Activated B cell treated with CpG ODN at 0.5 μM for 24 hours (primary cell): Measurements from ENCODE around the gene OBSCN. TPM values are rescaled to one million over a fixed set of nuclear protein-coding genes. Genes with fewer than 3 reads are reported as not detected.
"Not testable (repeated sequence)": the region's sequence is repeated elsewhere in the genome, so short reads cannot be mapped to it uniquely, and the experiment has no call there.

Experiments used
- ATAC-seq: fragments of 200-7000 bp; cut with Tn5 transposase; one replicate; pipeline ENCODE4 v1.10.0; 2021; ENCODE audit warnings: low read depth, mild to moderate bottlenecking, moderate library complexity
- CTCF ChIA-PET: fragments of 350-600 bp; sonication (Branson Sonifier 250); formaldehyde crosslinking; loops from one replicate; lab custom pipeline; 2021; ENCODE audit warnings: antibody characterized with exemption; lab: Charles Lee
- POLR2A ChIA-PET: fragments of 350-600 bp; sonication (Branson Sonifier 250); formaldehyde crosslinking; loops from one replicate; lab custom pipeline; 2021; ENCODE audit warnings: antibody characterized with exemption; lab: Charles Lee
- DNase-seq: peaks from one replicate; pipeline ENCODE4 v3.0.0; 2022
- H3K27ac Mint-ChIP-seq: one replicate; pipeline ENCODE4 v1.8.0; 2020; ENCODE audit warnings: mixed read lengths
- H3K27me3 Mint-ChIP-seq: one replicate; pipeline ENCODE4 v1.8.0; 2021; ENCODE audit warnings: mixed read lengths
- H3K36me3 Mint-ChIP-seq: one replicate; pipeline ENCODE4 v1.8.0; 2021; ENCODE audit warnings: low read depth, mixed read lengths
- H3K4me1 Mint-ChIP-seq: one replicate; pipeline ENCODE4 v1.8.0; 2021; ENCODE audit warnings: mixed read lengths
- H3K4me3 Mint-ChIP-seq: one replicate; pipeline ENCODE4 v1.8.0; 2020; ENCODE audit warnings: mild to moderate bottlenecking, mixed read lengths
- H3K9me3 Mint-ChIP-seq: one replicate; pipeline ENCODE4 v1.8.0; 2020; ENCODE audit warnings: mixed read lengths
- intact Hi-C: fragments of 100-400 bp; cut with micrococcal nuclease; formaldehyde crosslinking; loops from one replicate; pipeline ENCODE4 v1.15.1; 2024
- total RNA-seq: library from RNA; stranded (reverse); gene quantifications from 2 replicates; pipeline ENCODE4 v1.2.3, GENCODE V29; 2022
- TF ChIP-seq, protein P1 (sequence below): fragments of 200-600 bp; IDR thresholded peaks from one replicate; pipeline ENCODE4 v1.8.0; 2022; ENCODE audit warnings: antibody characterized with exemption, mild to moderate bottlenecking

Gene OBSCN
- total RNA-seq, 1 donor from 2014 or later = 19.8 TPM

DNA sequence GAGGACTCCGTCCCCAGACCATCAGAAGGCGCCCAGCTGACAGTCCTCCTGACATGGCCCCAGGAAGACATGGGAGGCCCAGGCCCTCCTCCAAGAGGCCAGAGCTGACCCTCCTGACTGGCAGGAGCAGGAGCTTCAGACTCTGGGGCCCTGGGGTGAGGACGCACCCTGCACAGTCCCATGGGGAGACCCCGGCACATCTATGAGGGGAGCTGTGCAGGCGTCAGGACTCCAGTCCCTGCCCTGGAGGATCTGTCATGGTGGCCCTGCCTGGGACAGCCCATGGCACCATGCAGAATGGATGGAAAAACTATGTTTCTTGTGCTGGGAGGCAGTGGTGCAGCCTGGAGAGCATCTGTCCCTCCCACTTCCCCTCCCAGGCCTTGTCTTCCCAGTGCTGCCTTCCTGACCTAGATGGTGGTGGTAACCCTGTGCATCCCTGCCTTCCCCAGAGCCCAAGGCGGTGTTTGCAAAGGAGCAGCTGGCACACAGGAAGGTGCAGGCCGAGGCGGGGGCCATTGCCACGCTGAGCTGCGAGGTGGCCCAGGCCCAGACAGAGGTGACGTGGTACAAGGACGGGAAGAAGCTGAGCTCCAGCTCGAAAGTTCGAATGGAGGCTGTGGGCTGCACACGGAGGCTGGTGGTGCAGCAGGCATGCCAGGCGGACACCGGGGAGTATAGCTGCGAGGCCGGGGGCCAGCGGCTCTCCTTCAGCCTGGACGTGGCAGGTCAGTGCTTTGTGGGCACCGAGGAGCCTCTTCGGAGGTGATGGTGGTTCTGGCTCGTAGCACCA is 41.9 kb downstream of the OBSCN start:
- peaks cover 12% of the 10 kb centered on the region for H3K9me3 Mint-ChIP-seq
- intact Hi-C loops = no loop called here
- no peak overlapping the region for H3K4me3 Mint-ChIP-seq
- peaks cover 53% of the 10 kb centered on the region for H3K36me3 Mint-ChIP-seq
- TF ChIP-seq, protein P1, sequence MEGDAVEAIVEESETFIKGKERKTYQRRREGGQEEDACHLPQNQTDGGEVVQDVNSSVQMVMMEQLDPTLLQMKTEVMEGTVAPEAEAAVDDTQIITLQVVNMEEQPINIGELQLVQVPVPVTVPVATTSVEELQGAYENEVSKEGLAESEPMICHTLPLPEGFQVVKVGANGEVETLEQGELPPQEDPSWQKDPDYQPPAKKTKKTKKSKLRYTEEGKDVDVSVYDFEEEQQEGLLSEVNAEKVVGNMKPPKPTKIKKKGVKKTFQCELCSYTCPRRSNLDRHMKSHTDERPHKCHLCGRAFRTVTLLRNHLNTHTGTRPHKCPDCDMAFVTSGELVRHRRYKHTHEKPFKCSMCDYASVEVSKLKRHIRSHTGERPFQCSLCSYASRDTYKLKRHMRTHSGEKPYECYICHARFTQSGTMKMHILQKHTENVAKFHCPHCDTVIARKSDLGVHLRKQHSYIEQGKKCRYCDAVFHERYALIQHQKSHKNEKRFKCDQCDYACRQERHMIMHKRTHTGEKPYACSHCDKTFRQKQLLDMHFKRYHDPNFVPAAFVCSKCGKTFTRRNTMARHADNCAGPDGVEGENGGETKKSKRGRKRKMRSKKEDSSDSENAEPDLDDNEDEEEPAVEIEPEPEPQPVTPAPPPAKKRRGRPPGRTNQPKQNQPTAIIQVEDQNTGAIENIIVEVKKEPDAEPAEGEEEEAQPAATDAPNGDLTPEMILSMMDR = no peak
- CTCF ChIA-PET = no interaction called here
- POLR2A ChIA-PET = no interaction called here
- H3K27me3 Mint-ChIP-seq = no peaks in the 10 kb centered on the region
- no peak overlapping the region for H3K27ac Mint-ChIP-seq
- ATAC-seq (no peak), DNase-seq (no peak)
- H3K4me1 Mint-ChIP-seq = no peaks in the 10 kb centered on the region

DNA sequence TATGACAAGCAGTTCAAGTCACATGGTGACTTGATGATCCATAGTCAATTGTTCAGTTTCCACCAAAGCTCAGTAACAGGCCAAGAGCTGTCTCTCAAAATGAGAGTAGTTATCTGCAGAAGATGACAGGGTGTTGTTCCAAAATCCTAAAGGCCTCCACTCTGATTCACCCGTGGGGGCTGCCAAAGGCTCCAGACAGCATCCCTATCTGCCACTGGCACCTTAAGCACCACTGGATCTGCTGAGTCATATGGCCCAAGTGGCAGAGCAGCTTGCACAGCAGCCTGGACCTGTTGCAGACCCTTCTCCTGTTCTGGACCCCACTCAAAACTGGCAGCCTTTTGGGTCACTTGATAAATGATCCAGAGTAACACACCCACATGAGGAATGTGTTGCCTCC is 44.6 kb downstream of the OBSCN start:
- not testable (repeated sequence) for H3K9me3 Mint-ChIP-seq, H3K27me3 Mint-ChIP-seq, H3K4me1 Mint-ChIP-seq

GRCh38 chr1:228256626-228257375 is 49.0 kb downstream of the OBSCN start:
- Mint-ChIP-seq H3K9me3 (peaks cover 2% of the 10 kb centered on the region), H3K4me1 (no peaks in the 10 kb centered on the region), H3K36me3 (peaks cover 19% of the 10 kb centered on the region), H3K27ac (no peak overlapping the region), H3K4me3 (no peak overlapping the region), H3K27me3 (no peaks in the 10 kb centered on the region)
- ATAC-seq = no peak
- ChIA-PET POLR2A (no interaction called here), CTCF (no interaction called here)
- intact Hi-C loops = no loop called here
- DNase-seq = no peak
- TF ChIP-seq, protein P1 = no peak

More for the DNA sequence above, 44.6 kb downstream of the OBSCN start:
- CTCF ChIA-PET, POLR2A ChIA-PET, intact Hi-C loops, H3K4me3 Mint-ChIP-seq, DNase-seq, ATAC-seq, H3K27ac Mint-ChIP-seq: not testable (repeated sequence)
- H3K36me3 Mint-ChIP-seq = peaks cover 27% of the 10 kb centered on the region

DNA sequence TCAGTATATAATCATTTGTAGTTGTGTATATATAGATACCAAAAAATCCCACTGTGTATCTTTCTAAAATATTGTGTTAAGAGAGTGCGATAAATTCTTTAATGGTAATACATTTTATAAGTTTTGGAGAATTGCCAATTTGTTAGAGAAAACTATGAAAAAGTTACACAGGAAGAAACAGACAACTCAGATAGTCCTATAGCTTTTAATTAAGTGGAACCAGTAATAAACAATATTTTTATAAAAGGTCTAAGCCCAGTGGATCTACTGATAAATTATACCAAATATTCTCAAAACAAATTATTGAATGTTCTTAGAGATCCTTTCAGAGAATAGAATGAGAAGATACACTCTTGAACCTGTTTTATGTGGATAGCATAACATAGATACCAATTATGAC is 50.6 kb downstream of the OBSCN start:
- intact Hi-C loops = no loop called here
- peaks cover 6% of the 10 kb centered on the region for H3K9me3 Mint-ChIP-seq
- peaks cover 14% of the 10 kb centered on the region for H3K36me3 Mint-ChIP-seq
- ATAC-seq (no peak), DNase-seq (no peak)
- ChIA-PET POLR2A (no interaction called here), CTCF (no interaction called here)
- no peaks in the 10 kb centered on the region for H3K4me1 Mint-ChIP-seq
- no peak overlapping the region for H3K27ac Mint-ChIP-seq
- H3K4me3 Mint-ChIP-seq = no peak overlapping the region
- TF ChIP-seq, protein P1 = no peak
- no peaks in the 10 kb centered on the region for H3K27me3 Mint-ChIP-seq

DNA sequence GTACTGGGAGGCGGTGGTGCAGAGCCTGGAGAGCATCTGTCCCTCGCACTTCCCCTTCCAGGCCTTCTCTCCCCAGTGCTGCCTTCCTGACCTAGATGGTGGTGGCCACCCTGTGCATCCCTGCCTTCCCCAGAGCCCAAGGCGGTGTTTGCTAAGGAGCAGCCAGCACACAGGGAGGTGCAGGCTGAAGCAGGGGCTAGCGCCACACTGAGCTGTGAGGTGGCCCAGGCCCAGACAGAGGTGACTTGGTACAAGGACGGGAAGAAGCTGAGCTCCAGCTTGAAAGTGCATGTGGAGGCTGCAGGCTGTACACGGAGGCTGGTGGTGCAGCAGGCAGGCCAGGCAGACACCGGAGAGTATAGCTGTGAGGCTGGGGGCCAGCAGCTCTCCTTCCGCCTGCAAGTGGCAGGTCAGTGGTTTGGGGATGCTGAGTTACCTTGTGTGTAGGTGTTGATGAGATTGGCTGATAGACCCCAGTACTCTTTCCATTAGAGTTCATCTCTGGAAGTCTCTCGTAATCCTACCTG is 51.6 kb downstream of the OBSCN start:
- no peak for ATAC-seq
- peaks cover 6% of the 10 kb centered on the region for H3K9me3 Mint-ChIP-seq
- peaks cover 14% of the 10 kb centered on the region for H3K36me3 Mint-ChIP-seq
- no peaks in the 10 kb centered on the region for H3K27me3 Mint-ChIP-seq
- H3K4me1 Mint-ChIP-seq = no peaks in the 10 kb centered on the region
- POLR2A ChIA-PET = no interaction called here
- no peak overlapping the region for H3K4me3 Mint-ChIP-seq
- TF ChIP-seq, protein P1 = no peak
- no peak overlapping the region for H3K27ac Mint-ChIP-seq
- no peak for DNase-seq
- CTCF ChIA-PET = no interaction called here
- intact Hi-C loops = no loop called here
